ENCODE data around the gene C1QTNF8. TPM values are rescaled to one million over a fixed set of nuclear protein-coding genes. Genes with fewer than 3 reads are reported as not detected.
A peak's percentile ranks its signal among the peaks of the same experiment; 100 is the strongest.
"Not testable (repeated sequence)": the region's sequence is repeated elsewhere in the genome, so short reads cannot be mapped to it uniquely, and the experiment has no call there.

The C1QTNF8 gene
- total RNA-seq, 1 donor from 2014 or later, result not detected

- Histone ChIP-seq H3K27me3 (ENCODE audit: control insufficient read depth, insufficient read depth, low read length) (peaks cover 2% of the 10 kb centered on the region), H3K36me3 (ENCODE audit: control insufficient read depth, insufficient read depth, low read length) (no peaks in the 10 kb centered on the region), H3K4me3 (ENCODE audit: low read depth, low read length) (no peak overlapping the region)
- no peak for TF ChIP-seq CTCF (IDR thresholded peaks at IDR 0.05; ENCODE audit: insufficient read depth, low read length, severe bottlenecking)
- no peak for DNase-seq (ENCODE audit: low read depth)
- FAIRE-seq, result no peak
Measured at GRCh38 chr16:1089439-1089821, 6.6 kb downstream of the C1QTNF8 start.

GRCh38 chr16:1088295-1089170, 7.5 kb downstream of the C1QTNF8 start:
- no peak for DNase-seq (ENCODE audit: low read depth)
- no peak overlapping the region for H3K4me3 ChIP-seq (ENCODE audit: low read depth, low read length)
- TF ChIP-seq CTCF (IDR thresholded peaks at IDR 0.05; ENCODE audit: insufficient read depth, low read length, severe bottlenecking), result no peak
- no peak for FAIRE-seq
- peaks cover 2% of the 10 kb centered on the region for H3K27me3 ChIP-seq (ENCODE audit: control insufficient read depth, insufficient read depth, low read length)
- no peaks in the 10 kb centered on the region for H3K36me3 ChIP-seq (ENCODE audit: control insufficient read depth, insufficient read depth, low read length)

GRCh38 chr16:1086443-1086842, 9.6 kb downstream of the C1QTNF8 start:
- H3K36me3 ChIP-seq (ENCODE audit: control insufficient read depth, insufficient read depth, low read length); DNase-seq (ENCODE audit: low read depth); H3K4me3 ChIP-seq (ENCODE audit: low read depth, low read length); FAIRE-seq; H3K27me3 ChIP-seq (ENCODE audit: control insufficient read depth, insufficient read depth, low read length): not testable (repeated sequence)

- no peak for FAIRE-seq
- TF ChIP-seq CTCF (IDR thresholded peaks at IDR 0.05; ENCODE audit: insufficient read depth, low read length, severe bottlenecking), result no peak
- DNase-seq (ENCODE audit: low read depth), result no peak
- no peak overlapping the region for H3K4me3 ChIP-seq (ENCODE audit: low read depth, low read length)
- no peaks in the 10 kb centered on the region for H3K27me3 ChIP-seq (ENCODE audit: control insufficient read depth, insufficient read depth, low read length)
- no peaks in the 10 kb centered on the region for H3K36me3 ChIP-seq (ENCODE audit: control insufficient read depth, insufficient read depth, low read length)
Measured at GRCh38 chr16:1084971-1085370, 11.1 kb downstream of the C1QTNF8 start.

GRCh38 chr16:1082952-1083675, 12.9 kb downstream of the C1QTNF8 start:
- Histone ChIP-seq H3K36me3 (ENCODE audit: control insufficient read depth, insufficient read depth, low read length) (no peaks in the 10 kb centered on the region), H3K4me3 (ENCODE audit: low read depth, low read length) (no peak overlapping the region), H3K27me3 (ENCODE audit: control insufficient read depth, insufficient read depth, low read length) (no peaks in the 10 kb centered on the region)
- TF ChIP-seq CTCF (IDR thresholded peaks at IDR 0.05; ENCODE audit: insufficient read depth, low read length, severe bottlenecking), result no peak
- FAIRE-seq, result no peak
- DNase-seq (ENCODE audit: low read depth), result no peak

GRCh38 chr16:1082266-1082951, 13.6 kb downstream of the C1QTNF8 start:
- H3K4me3 ChIP-seq (ENCODE audit: low read depth, low read length), result no peak overlapping the region
- H3K36me3 ChIP-seq (ENCODE audit: control insufficient read depth, insufficient read depth, low read length), result no peaks in the 10 kb centered on the region
- DNase-seq (ENCODE audit: low read depth), result peak; percentile 9
- no peak for TF ChIP-seq CTCF (IDR thresholded peaks at IDR 0.05; ENCODE audit: insufficient read depth, low read length, severe bottlenecking)
- no peaks in the 10 kb centered on the region for H3K27me3 ChIP-seq (ENCODE audit: control insufficient read depth, insufficient read depth, low read length)
- FAIRE-seq, result no peak
